GM21390 (cell line): ENCODE results near the gene MADCAM1.

Experiments used
- ATAC-seq: cut with Tn5 transposase; IDR thresholded peaks from one replicate; pipeline ENCODE4 v1.9.1; 2021; ENCODE audit not compliant: unreplicated experiment

MADCAM1 gene

GRCh38 chr19:507286-508203, 11.3 kb downstream of the MADCAM1 start, which contains the start of gene TPGS1:
TSS of gene TPGS1 (plus strand) at chr19:507497. CDS start at chr19:507507, 10 bp downstream.
- ATAC-seq, result peak; percentile 45

- no peak for ATAC-seq
These were observed 12.2 kb downstream of the MADCAM1 start for GRCh38 chr19:508204-509150.

DNA sequence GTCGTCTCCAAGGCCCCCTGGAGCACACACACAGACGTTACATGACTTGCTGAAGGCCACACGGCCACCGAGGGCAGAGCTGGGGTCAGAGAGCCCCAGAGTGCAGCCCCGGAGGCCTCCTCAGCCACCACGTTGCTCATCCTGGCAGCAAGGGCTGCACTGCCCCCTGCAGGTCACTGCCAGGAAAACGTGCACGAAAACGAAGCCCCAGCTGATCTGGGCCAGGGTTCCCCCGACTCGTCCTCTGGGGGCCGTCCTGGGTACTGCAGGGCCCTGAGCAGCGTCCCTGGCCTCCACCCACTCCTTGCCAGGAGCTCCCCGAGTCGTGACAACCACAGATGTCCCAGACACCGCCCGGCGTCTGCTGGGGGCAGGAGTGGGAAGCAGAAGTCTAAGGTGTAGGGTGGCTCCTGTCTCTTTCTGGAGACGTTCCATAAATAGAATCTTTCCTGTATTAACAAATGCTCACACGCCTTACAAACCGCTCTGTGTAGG, 14.4 kb downstream of the MADCAM1 start:
- peak; percentile 25 for ATAC-seq

GRCh38 chr19:511101-511851, 15.0 kb downstream of the MADCAM1 start:
- no peak for ATAC-seq

DNA sequence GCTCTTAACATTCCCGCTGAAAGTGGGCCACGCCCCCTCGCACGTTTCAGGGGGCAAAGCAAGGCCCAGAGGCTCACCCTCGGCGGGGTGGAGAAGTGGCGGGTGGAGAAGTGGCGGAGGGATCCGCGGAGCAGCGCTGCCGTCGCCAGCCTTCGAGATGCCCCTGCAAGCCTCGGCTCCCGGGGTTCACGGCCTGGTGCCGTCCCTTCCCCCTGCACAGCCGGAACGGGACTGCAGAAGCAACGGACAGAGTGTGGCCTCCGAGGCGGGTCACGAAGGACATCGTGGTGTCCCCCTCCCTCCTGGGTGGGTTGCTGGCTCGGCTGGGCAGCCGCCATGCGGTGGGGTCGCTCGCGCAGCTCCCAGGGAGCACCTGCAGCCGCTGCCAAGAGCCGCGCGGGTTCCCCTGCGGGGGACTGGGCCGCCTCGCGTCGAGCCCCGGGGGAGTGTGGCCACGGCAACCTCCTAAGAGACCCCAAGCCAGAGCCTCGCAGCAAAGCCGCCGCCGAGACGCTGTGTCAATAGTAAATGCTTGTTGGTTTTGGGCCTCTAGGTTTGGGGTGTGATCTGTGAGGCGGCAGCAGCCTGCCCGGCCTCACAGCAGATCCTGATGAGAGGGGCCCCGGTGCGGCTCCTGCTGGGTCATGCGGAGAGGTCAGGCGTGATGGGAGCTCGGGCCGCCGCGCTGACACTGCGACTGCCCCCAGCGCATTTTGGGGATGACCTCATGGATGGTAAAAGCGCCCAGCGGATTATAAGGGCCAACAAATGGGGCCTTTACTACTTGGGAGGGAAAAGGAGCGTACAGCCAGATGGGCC, 16.5 kb downstream of the MADCAM1 start:
- no peak for ATAC-seq

GRCh38 chr19:513368-514165, 17.3 kb downstream of the MADCAM1 start:
- no peak for ATAC-seq

DNA sequence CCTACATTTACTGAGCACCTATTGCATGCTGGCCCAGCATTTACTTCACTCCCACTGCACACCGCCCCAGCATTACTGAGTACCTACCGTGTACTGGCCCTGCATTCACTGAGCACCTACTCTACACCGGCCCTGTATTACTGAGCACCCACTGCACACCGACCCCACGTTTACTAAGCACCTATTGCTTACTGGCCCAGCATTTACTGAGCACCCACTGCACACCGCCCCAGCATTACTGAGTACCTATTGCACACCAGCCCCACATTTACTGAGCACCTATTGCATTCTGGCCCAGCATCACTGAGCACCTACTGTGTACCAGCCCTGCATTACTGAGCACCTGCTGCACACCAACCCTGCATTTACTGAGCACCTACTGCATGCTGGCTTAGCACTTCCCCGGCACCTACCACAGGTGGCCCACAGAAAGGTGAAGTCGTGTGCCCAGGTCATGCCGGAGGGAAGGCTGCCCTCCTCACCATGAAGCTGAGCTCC, 17.9 kb downstream of the MADCAM1 start:
- ATAC-seq, result no peak

DNA sequence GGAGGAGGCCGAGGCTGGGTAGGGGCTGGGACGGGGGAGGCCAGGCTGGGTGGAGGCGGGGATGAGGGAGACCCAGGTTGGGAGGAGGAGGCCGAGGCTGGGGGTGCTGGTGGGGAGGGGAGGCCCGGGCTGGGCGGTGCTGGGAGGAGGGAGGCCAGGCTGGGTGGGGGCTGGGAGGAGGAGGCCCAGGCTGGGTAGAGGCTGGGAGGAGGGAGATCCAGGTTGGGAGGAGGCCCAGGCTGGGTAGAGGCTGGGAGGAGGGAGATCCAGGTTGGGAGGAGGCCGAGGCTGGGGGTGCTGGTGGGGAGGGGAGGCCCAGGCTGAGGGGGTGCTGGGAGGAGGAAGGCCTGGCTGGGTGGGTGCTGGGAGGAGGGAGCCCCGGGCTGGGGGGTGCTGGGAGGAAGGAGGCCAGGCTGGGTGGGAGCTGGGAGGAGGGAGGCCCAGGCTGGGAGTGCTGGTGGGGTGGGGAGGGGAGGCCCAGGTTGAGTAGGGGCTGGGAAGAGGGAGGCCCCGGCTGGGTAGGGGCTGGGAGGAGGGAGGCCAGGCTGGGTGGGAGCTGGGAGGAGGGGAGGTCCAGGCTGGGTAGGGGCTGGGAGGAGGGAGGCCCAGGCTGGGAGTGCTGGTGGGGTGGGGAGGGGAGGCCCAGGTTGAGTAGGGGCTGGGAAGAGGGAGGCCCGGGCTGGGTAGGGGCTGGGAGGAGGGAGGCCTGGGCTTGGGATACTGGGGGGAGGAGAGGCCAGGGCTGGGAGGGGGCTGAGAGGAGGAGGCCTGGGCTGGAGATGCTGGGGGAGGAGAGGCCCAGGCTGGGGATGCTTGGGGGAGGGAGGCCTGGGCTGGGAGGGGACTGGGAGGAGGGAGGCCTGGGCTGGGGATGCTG, 21.7 kb downstream of the MADCAM1 start:
- no peak for ATAC-seq

DNA sequence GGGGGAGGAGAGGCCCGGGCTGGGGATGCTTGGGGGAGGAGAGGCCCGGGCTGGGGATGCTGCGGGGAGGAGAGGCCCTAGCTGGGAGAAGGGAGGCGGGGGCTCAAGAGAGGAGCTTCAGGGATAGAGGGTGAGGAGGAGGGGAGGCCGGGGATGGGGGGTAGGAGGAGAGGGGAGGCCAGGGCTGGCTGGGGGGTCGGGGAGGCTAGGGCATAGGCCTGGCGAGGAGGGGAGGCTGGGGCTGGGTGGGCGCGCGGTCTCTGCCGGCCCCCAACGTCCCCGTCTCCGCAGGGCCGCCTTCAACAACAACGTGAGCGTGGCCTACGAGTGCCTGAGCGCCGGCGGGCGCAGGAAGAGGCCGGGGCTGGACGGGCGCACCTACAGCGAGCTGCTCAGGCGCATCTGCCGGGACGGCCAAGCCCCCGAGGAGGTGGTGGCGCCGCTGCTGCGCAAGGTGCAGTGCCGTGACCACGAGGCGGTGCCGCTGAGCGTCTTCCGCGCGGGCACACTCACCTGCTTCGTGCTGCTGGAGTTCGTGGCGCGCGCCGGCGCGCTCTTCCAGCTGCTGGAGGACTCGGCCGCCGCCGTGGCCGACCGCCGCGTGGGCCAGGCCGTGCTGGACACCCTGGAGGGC, 22.4 kb downstream of the MADCAM1 start:
- ATAC-seq, result no peak

- ATAC-seq, result no peak
These were observed 23.2 kb downstream of the MADCAM1 start for GRCh38 chr19:519449-519865.

DNA sequence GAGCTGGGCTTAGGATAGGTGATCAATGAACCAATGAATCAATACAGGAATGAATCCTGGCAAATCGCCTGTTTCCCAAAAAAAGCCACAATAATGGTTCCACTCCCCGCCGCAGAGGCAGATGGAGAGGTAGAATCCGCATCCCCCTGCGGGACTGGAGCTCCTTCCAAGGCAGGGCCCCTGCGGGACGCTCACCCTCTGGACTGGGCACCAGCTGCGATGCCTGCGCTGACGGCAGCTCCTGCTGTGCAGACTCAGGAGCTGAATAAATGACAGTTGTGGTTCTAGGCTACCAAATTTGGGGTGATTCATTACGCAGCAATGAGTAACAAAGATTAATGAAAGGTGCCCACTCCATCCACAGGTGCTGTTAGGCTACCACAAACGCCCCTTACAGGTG, 26.4 kb downstream of the MADCAM1 start:
- no peak for ATAC-seq

GRCh38 chr19:524062-524674, 27.9 kb downstream of the MADCAM1 start:
- no peak for ATAC-seq

GRCh38 chr19:525029-525428, 28.7 kb downstream of the MADCAM1 start:
- no peak for ATAC-seq

GRCh38 chr19:525857-526419, 29.7 kb downstream of the MADCAM1 start:
- no peak for ATAC-seq

GRCh38 chr19:530134-531008, 34.1 kb downstream of the MADCAM1 start:
- ATAC-seq, result no peak
